HEK293 (cell line): ENCODE results near the gene KRTAP12-1.

Experiments used
- CTCF ChIP-seq: fragments of 450-650 bp; formaldehyde crosslinking; IDR thresholded peaks from 2 replicates; pipeline ENCODE4 v1.5.1; 2016; ENCODE audit warnings: missing biosample characterization, missing genetic modification characterization
- EGR2 ChIP-seq: fragments of 450-650 bp; formaldehyde crosslinking; IDR thresholded peaks from 2 replicates; pipeline ENCODE4 v1.5.1; 2016; ENCODE audit warnings: low read depth, missing biosample characterization, missing genetic modification characterization
- KLF1 ChIP-seq: fragments of 450-650 bp; formaldehyde crosslinking; IDR thresholded peaks from 2 replicates; pipeline ENCODE4 v1.5.1; 2016; ENCODE audit warnings: missing biosample characterization, missing genetic modification characterization
- KLF16 ChIP-seq: fragments of 450-650 bp; formaldehyde crosslinking; IDR thresholded peaks from 2 replicates; pipeline ENCODE4 v1.5.1; 2017; ENCODE audit warnings: missing biosample characterization, missing genetic modification characterization
- YY1 ChIP-seq: fragments of 450-650 bp; formaldehyde crosslinking; IDR thresholded peaks from 2 replicates; pipeline ENCODE4 v1.5.1; 2018; ENCODE audit warnings: missing biosample characterization, missing genetic modification characterization
- ZFHX2 ChIP-seq: fragments of 450-650 bp; formaldehyde crosslinking; conservative IDR thresholded peaks from 2 replicates; pipeline ENCODE4 v1.5.1; 2016; ENCODE audit warnings: missing biosample characterization, missing genetic modification characterization
- ZIC2 ChIP-seq: fragments of 450-650 bp; formaldehyde crosslinking; IDR thresholded peaks from 2 replicates; pipeline ENCODE4 v1.5.1; 2016; ENCODE audit warnings: missing biosample characterization, missing genetic modification characterization
- ZNF132 ChIP-seq: fragments of 450-650 bp; formaldehyde crosslinking; IDR thresholded peaks from 2 replicates; pipeline ENCODE4 v1.5.1; 2017; ENCODE audit warnings: missing biosample characterization, missing genetic modification characterization, borderline replicate concordance
- ZNF530 ChIP-seq: fragments of 450-650 bp; formaldehyde crosslinking; IDR thresholded peaks from 2 replicates; pipeline ENCODE4 v1.5.1; 2016; ENCODE audit warnings: low read depth, missing biosample characterization, missing genetic modification characterization
- ZNF561 ChIP-seq: fragments of 450-650 bp; IDR thresholded peaks from 2 replicates; pipeline ENCODE4 v1.5.1; 2018; ENCODE audit warnings: missing biosample characterization, missing genetic modification characterization, borderline replicate concordance
- ZNF792 ChIP-seq: fragments of 450-650 bp; formaldehyde crosslinking; IDR thresholded peaks from 2 replicates; pipeline ENCODE4 v1.5.1; 2016; ENCODE audit warnings: missing biosample characterization, missing genetic modification characterization
- ZSCAN16 ChIP-seq: fragments of 450-650 bp; formaldehyde crosslinking; IDR thresholded peaks from 2 replicates; pipeline ENCODE4 v1.5.1; 2016; ENCODE audit warnings: missing biosample characterization, missing genetic modification characterization

GRCh38 chr21:44716984-44717383 is 35.0 kb upstream of the KRTAP12-1 start:
- TF ChIP-seq CTCF (no peak), ZIC2 (tag by site-specific recombination) (no peak), EGR2 (no peak), KLF1 (no peak), YY1 (no peak), ZFHX2 (tag by site-specific recombination) (no peak), ZSCAN16 (tag by site-specific recombination) (no peak), ZNF561 (tag by site-specific recombination) (no peak), ZNF530 (tag by site-specific recombination) (no peak), ZNF132 (tag by site-specific recombination) (no peak), ZNF792 (tag by site-specific recombination) (no peak), KLF16 (tag by site-specific recombination) (no peak)
